Measurements from ENCODE around the gene GFOD1.
A peak's percentile ranks its signal among the peaks of the same experiment; 100 is the strongest.

GFOD1 gene

DNA sequence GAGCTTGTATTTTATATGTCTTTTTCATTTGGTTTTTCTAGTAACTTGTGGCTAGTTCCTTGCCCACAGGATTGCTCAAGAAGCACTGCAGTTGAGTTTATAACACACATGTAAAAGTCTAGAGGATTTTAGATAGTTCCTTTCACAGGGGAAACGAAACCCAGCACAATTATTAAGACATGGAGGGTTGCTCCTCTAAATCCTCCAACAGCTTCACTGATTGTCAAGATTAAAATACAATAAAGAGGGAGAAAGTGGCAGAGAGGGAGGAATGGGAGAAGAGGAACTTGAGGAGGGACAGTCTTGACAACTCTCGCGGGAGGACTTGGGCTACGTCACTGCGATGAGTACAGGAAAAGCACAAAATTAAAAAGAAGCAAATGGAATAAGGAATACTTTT lies 149.4 kb downstream of the GFOD1 start:
- FAIRE-seq = no peak
- DNase-seq (ENCODE audit: insufficient read length, low spot score) = no peak
- TF ChIP-seq, protein P1, sequence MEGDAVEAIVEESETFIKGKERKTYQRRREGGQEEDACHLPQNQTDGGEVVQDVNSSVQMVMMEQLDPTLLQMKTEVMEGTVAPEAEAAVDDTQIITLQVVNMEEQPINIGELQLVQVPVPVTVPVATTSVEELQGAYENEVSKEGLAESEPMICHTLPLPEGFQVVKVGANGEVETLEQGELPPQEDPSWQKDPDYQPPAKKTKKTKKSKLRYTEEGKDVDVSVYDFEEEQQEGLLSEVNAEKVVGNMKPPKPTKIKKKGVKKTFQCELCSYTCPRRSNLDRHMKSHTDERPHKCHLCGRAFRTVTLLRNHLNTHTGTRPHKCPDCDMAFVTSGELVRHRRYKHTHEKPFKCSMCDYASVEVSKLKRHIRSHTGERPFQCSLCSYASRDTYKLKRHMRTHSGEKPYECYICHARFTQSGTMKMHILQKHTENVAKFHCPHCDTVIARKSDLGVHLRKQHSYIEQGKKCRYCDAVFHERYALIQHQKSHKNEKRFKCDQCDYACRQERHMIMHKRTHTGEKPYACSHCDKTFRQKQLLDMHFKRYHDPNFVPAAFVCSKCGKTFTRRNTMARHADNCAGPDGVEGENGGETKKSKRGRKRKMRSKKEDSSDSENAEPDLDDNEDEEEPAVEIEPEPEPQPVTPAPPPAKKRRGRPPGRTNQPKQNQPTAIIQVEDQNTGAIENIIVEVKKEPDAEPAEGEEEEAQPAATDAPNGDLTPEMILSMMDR (IDR thresholded peaks at IDR 0.05; ENCODE audit: insufficient read depth, missing control alignments) = no peak

DNA sequence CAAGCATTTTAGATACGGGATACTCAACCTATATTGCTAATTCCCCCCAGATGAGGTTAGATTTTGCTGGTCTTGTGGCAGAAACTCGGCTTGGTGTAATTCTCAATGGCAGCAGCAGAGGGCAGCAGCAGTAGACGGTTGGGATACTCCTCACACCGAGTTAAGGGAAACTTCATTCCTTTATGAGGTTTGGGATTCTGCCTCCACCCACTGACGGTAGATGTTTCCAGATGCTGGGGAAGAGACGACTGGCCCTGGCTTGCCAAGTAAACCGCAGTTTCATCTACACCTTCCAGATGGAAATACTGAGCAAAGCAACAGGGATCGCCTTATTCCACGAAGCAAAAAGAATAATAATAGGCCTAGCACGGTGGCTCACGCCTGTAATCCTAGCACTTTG lies 150.8 kb downstream of the GFOD1 start:
- FAIRE-seq (peak; percentile 66), DNase-seq (ENCODE audit: insufficient read length, low spot score) (peak; percentile 47)
- TF ChIP-seq, protein P1 (IDR thresholded peaks at IDR 0.05; ENCODE audit: insufficient read depth, missing control alignments) = peak; percentile 94

DNA sequence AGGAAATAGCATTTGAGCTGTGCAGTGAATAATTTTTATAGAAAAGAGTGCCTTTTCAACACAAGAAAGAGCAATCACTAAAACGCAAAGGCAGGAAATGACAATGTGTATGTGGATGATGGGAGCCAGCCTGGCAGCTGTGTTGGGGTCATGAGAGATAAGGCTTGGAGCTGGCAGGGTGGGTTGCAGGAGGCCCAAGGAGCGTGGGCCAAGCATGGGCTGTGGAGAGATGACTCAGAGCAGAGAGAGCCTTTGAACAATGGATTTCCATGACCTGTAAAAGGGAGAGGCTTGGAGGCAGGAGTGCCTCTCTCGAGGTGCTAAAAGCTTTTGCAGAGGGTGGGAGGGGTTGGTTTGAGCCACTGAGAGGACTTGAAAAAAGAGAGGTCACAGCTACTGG lies 152.4 kb downstream of the GFOD1 start:
- no peak for DNase-seq (ENCODE audit: insufficient read length, low spot score)
- FAIRE-seq = no peak
- TF ChIP-seq, protein P1 (IDR thresholded peaks at IDR 0.05; ENCODE audit: insufficient read depth, missing control alignments) = no peak

DNA sequence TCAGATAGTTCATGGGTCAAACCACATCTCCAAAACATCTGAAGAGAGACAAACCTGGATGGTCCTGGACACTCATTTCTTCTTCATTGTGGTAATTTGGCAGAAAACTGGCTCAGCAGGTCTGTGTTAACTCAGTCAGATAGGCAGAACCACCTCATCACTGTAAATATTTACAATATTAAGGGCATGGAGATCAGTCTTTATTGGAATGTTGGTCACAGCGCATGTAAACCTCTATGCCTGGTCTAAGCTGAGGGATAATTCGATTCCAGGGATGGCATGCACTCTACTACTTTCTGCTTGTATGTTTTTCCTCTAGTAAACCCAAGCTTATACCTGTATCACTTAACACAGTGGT lies 155.1 kb downstream of the GFOD1 start:
- FAIRE-seq = no peak

DNA sequence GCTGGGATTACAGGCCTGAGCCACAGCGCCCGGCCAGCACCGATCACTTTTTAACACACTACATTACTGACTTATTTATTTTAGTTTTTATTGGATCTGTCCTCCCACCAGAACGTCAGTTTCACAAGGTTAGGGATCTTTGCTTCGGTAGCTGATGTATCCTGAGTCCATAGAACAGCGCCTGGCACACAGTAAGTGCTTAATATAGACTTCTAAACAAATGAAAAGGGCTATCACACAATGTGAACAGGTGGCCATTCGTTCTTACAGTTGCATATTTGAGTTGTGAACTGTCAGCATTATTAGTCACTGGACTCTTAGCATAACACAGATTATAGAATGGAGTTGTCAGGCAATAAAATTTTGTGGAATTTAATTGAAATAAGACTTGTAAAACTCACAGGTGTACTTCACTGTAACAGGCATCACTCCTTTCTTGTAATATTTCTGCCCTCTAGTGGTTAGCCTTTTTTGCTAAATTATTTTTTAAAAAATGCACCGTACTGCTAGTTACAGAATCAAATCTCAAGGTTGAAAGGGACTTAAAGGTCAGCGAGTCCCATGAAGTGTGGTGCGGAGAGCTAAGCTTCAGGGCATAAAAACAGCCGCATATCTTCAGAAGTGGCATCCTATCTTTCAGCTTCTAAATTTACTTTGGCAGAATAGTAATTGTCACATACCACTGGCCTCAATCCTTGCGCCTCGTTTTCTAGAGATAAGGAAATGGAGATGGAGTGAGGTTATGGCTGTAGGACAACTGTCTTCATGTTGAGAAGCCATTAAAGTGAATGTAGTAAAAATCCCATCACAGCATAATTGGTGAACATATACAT lies 155.7 kb downstream of the GFOD1 start:
- DNase-seq (ENCODE audit: insufficient read length, low spot score) (no peak), FAIRE-seq (no peak)
- TF ChIP-seq, protein P1 (IDR thresholded peaks at IDR 0.05; ENCODE audit: insufficient read depth, missing control alignments) = peak; percentile 54

More for the DNA sequence above, 155.1 kb downstream of the GFOD1 start:
- TF ChIP-seq, protein P1 (IDR thresholded peaks at IDR 0.05; ENCODE audit: insufficient read depth, missing control alignments) = no peak
- no peak for DNase-seq (ENCODE audit: insufficient read length, low spot score)

DNA sequence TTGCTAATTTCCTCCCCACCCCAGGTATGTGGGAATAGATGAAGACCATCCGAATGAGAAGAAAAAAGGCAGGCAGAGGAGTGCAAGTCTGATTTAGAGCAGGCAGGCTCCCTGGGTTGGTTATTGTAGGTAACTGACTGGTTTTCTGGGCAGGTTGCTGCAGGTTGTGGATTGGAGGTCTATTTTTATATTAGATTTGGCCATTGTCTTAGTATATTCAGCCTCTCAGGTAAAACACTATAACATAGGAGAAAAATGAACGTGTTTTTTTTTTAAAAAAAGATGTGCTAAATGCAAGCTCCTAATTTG lies 158.6 kb downstream of the GFOD1 start:
- TF ChIP-seq, protein P1 (IDR thresholded peaks at IDR 0.05; ENCODE audit: insufficient read depth, missing control alignments) = no peak
- DNase-seq (ENCODE audit: insufficient read length, low spot score) (no peak), FAIRE-seq (no peak)

DNA sequence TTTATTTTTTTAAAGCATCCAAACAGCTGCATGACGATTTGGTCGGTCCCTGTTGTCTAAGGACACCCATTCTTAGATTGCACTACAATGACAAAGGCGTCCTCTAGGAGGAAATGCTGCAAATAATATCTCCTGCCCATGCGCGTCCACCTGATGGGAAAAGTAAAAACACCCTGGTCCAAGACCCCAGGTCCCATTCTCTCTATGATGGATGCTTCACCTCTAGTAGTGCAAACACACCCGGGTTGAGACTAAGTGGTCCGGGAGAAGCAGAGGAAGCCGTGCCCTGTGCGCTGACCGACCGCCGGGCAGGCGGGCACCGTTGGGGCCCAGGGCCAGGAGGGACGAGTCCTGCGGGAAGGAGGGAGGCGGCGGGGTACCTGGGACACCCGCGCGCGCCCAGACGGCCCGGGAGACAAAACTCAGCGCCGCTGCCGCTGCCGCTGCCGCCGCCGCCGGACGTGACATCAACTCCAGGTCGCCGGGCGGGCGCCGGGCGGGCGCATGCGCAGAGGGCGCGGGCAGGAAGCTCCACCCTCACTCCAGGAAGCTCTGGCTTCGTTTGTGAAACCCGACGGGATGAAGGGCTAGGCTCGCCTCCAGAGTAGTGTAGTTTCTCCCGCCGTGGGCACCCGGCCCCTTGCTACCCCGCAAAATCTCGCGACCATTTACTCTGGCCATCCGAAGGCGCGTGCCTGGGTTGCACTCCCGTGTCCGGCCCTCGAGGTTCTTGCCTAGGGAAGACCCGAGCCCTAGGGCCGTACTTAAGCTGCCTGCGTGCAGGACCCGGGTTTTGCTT lies 159.1 kb downstream of the GFOD1 start, which contains the start of gene TBC1D7:
TSS of gene TBC1D7 (minus strand) at position 462 of the 799 bp plus-strand sequence. CDS start 1,639 bp downstream, outside the sequence.
- FAIRE-seq = no peak
- DNase-seq (ENCODE audit: insufficient read length, low spot score) = peak; percentile 79
- TF ChIP-seq, protein P1 (IDR thresholded peaks at IDR 0.05; ENCODE audit: insufficient read depth, missing control alignments) = no peak

All from D721Med (cell line).